Keratinocyte (primary cell): ENCODE data around the gene HS3ST1. TPM values are rescaled to one million over a fixed set of nuclear protein-coding genes. Genes with fewer than 3 reads are reported as not detected.

Experiments used
- DNase-seq: peaks from one replicate; pipeline ENCODE4 v3.0.0-alpha.2; 2011; ENCODE audit warnings: low read depth, missing footprints, low spot score
- FAIRE-seq: peaks from 2 replicates; lab custom pipeline; 2011; peaks lifted over from hg19 to GRCh38; lab: Jason Lieb, UNC
- H2AFZ ChIP-seq: 2 replicates; pipeline ENCODE4 v1.6.0; 2012; ENCODE audit warnings: low read length, control low read depth, inconsistent platforms; ENCODE audit not compliant: control insufficient read depth
- H3K27ac ChIP-seq: 2 replicates; pipeline ENCODE4 v1.5.1; 2011; ENCODE audit warnings: low read length; ENCODE audit not compliant: control insufficient read depth, insufficient read depth
- H3K27me3 ChIP-seq: 3 replicates; pipeline ENCODE4 v1.6.0; 2011; ENCODE audit warnings: low read length; ENCODE audit not compliant: control insufficient read depth, insufficient read depth; ENCODE audit errors: extremely low read depth
- H3K36me3 ChIP-seq, 2 experiments: 2 replicates in 1 of 2; 3 replicates in 1 of 2; pipeline ENCODE4 v1.5.1; 2011; ENCODE audit warnings: low read length in 2 of 2, mild to moderate bottlenecking in 1 of 2; ENCODE audit not compliant: control insufficient read depth in 2 of 2, insufficient read depth in 2 of 2; ENCODE audit errors: extremely low read depth in 1 of 2
- H3K4me1 ChIP-seq: 3 replicates; pipeline ENCODE4 v1.5.1; 2011; ENCODE audit warnings: low read length; ENCODE audit not compliant: control insufficient read depth, insufficient read depth; ENCODE audit errors: extremely low read depth
- H3K4me2 ChIP-seq: 3 replicates; pipeline ENCODE4 v1.6.0; 2011; ENCODE audit warnings: low read depth, low read length; ENCODE audit not compliant: control insufficient read depth, insufficient read depth; ENCODE audit errors: extremely low read depth
- H3K4me3 ChIP-seq, 3 experiments: fragments of 200-600 bp in 1 of 3; sonication (generic) in 1 of 3; 2 replicates in 2 of 3; 3 replicates in 1 of 3; pipeline ENCODE4 v1.5.1; 2011 to 2016; ENCODE audit warnings: low read length in 3 of 3, mild to moderate bottlenecking in 3 of 3, control low read depth in 2 of 3, inconsistent platforms in 1 of 3, low read depth in 1 of 3, mixed read lengths in 1 of 3, mixed run types in 1 of 3, moderate library complexity in 1 of 3; ENCODE audit not compliant: control insufficient read depth in 2 of 3, insufficient read depth in 2 of 3; ENCODE audit errors: extremely low read depth in 1 of 3
- H3K79me2 ChIP-seq: 2 replicates; pipeline ENCODE4 v1.6.0; 2012; ENCODE audit warnings: low read length; ENCODE audit not compliant: control insufficient read depth, insufficient read depth
- H3K9ac ChIP-seq: 3 replicates; pipeline ENCODE4 v1.6.0; 2011; ENCODE audit warnings: low read length; ENCODE audit not compliant: control insufficient read depth, insufficient read depth; ENCODE audit errors: extremely low read depth
- H3K9me1 ChIP-seq: 3 replicates; pipeline ENCODE4 v1.6.0; 2011; ENCODE audit warnings: low read length; ENCODE audit not compliant: control insufficient read depth, insufficient read depth; ENCODE audit errors: extremely low read depth
- H3K9me3 ChIP-seq: 2 replicates; pipeline ENCODE4 v1.5.1; 2012; ENCODE audit warnings: low read depth, low read length; ENCODE audit not compliant: control insufficient read depth
- H4K20me1 ChIP-seq: 3 replicates; pipeline ENCODE4 v1.6.0; 2011; ENCODE audit warnings: low read length; ENCODE audit not compliant: control insufficient read depth, insufficient read depth; ENCODE audit errors: extremely low read depth
- EZH2 ChIP-seq: IDR thresholded peaks from one replicate; pipeline ENCODE4 v1.6.1; 2012; ENCODE audit warnings: inconsistent platforms, mild to moderate bottlenecking, low read length, moderate library complexity
- dilution Hi-C: fragments of 300-500 bp; cut with MboI; formaldehyde crosslinking; loops from one replicate; pipeline ENCODE4 v1.7.0; 2020; ENCODE audit warnings: low sequenced_read_pairs; ENCODE audit not compliant: extremely low pct_ligation_motif_present
- polyA plus RNA-seq, 5 experiments: library from polyadenylated mRNA; depleted of rRNA in 3 of 5; stranded (reverse) in 3 of 5; stranded (forward) in 1 of 5; unstranded in 1 of 5; fragments of >200 nt; gene quantifications; 1 replicate in 1 of 5; 2 replicates in 3 of 5; 3 replicates in 1 of 5; pipeline versions ENCODE4 v1.2.1 to v1.2.3, GENCODE V29; 2011 to 2012; ENCODE audit warnings: missing spikeins in 2 of 5, low read depth in 1 of 5, low replicate concordance in 1 of 5
- TF ChIP-seq, protein P1 (sequence below), 3 experiments: IDR thresholded peaks in 1 of 3; conservative IDR thresholded peaks in 1 of 3; optimal IDR thresholded peaks in 1 of 3; 2 replicates in 2 of 3; 3 replicates in 1 of 3; pipeline versions ENCODE3 to v1.5.1; 2011; ENCODE audit warnings: low read length in 3 of 3, mild to moderate bottlenecking in 3 of 3, moderate library complexity in 2 of 3, control low read depth in 1 of 3, inconsistent platforms in 1 of 3; ENCODE audit not compliant: insufficient read depth in 2 of 3; ENCODE audit errors: extremely low read depth in 1 of 3

Gene HS3ST1
- polyA plus RNA-seq, 1 donor (not counting 4 experiments of a cell fraction or from before 2014, with no cell fraction given) = 2.0 TPM

DNA sequence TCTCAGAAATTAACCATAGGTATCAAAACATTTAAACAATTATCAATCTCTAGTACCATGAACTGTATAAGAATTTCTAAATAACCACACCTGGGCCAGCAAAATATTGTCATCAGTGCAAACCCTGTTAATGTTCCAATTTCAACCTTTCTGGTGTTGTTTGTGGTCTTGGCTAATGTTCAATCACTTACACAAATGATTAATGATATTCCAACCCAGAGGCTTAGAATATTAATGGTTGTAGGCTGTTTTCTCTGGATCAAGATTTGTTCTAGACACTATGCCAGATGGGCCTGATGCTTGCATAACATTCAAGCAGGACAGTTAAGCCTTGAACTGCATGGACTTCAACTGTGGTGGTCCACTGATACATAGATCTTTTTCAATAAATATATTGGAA lies 69.1 kb downstream of the HS3ST1 start:
- Histone ChIP-seq H3K36me3 (no peaks in the 10 kb centered on the region), H3K27ac (no peak overlapping the region), H2AFZ (no peak overlapping the region), H3K4me1 (no peaks in the 10 kb centered on the region), H3K27me3 (no peaks in the 10 kb centered on the region), H3K9me3 (no peaks in the 10 kb centered on the region), H3K4me2 (no peak overlapping the region), H4K20me1 (no peaks in the 10 kb centered on the region), H3K9ac (no peak overlapping the region), H3K79me2 (no peaks in the 10 kb centered on the region), H3K4me3 (no peak overlapping the region), H3K9me1 (no peaks in the 10 kb centered on the region)
- no peak for TF ChIP-seq EZH2
- TF ChIP-seq, protein P1, sequence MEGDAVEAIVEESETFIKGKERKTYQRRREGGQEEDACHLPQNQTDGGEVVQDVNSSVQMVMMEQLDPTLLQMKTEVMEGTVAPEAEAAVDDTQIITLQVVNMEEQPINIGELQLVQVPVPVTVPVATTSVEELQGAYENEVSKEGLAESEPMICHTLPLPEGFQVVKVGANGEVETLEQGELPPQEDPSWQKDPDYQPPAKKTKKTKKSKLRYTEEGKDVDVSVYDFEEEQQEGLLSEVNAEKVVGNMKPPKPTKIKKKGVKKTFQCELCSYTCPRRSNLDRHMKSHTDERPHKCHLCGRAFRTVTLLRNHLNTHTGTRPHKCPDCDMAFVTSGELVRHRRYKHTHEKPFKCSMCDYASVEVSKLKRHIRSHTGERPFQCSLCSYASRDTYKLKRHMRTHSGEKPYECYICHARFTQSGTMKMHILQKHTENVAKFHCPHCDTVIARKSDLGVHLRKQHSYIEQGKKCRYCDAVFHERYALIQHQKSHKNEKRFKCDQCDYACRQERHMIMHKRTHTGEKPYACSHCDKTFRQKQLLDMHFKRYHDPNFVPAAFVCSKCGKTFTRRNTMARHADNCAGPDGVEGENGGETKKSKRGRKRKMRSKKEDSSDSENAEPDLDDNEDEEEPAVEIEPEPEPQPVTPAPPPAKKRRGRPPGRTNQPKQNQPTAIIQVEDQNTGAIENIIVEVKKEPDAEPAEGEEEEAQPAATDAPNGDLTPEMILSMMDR (optimal IDR thresholded peaks at IDR 0.05 in 1 of 3, IDR thresholded peaks at IDR 0.05 in 1 of 3, conservative IDR thresholded peaks at IDR 0.05 in 1 of 3; ENCODE audit: extremely low read depth in 1 of 3, insufficient read depth in 2 of 3, low read length in 3 of 3) = no peak
- FAIRE-seq = no peak
- dilution Hi-C loops = no loop called here
- no peak for DNase-seq

DNA sequence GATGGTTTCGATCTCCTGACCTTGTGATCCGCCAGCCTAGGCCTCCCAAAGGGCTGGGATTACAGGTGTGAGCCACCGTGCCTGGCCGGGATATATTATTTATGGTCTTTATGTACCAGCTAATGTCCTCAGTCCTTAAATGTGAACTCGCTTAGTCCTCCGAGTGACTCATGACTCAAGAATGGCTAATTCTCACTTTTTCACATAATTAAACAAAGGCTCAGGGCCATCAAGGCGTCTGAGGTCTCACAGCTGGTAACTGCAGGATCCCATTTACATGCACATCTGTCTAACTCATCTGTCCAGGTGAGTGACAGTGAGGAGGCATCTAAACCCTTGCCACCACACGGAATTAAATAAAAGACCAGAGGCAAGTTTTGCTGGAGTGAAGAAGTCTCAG lies 73.5 kb downstream of the HS3ST1 start:
- H2AFZ ChIP-seq = no peak overlapping the region
- H3K27me3 ChIP-seq = peaks cover 2% of the 10 kb centered on the region
- no peaks in the 10 kb centered on the region for H3K9me1 ChIP-seq
- H3K4me2 ChIP-seq = no peak overlapping the region
- H3K9ac ChIP-seq = no peak overlapping the region
- FAIRE-seq = no peak
- no peak for DNase-seq
- H3K27ac ChIP-seq = no peak overlapping the region
- no peaks in the 10 kb centered on the region for H3K79me2 ChIP-seq
- no peaks in the 10 kb centered on the region for H4K20me1 ChIP-seq
- H3K9me3 ChIP-seq = no peaks in the 10 kb centered on the region
- no peak overlapping the region for H3K4me3 ChIP-seq
- no peaks in the 10 kb centered on the region for H3K36me3 ChIP-seq
- dilution Hi-C loops = no loop called here
- TF ChIP-seq, protein P1 (optimal IDR thresholded peaks at IDR 0.05 in 1 of 3, IDR thresholded peaks at IDR 0.05 in 1 of 3, conservative IDR thresholded peaks at IDR 0.05 in 1 of 3; ENCODE audit: extremely low read depth in 1 of 3, insufficient read depth in 2 of 3, low read length in 3 of 3) = no peak
- TF ChIP-seq EZH2 = no peak
- no peaks in the 10 kb centered on the region for H3K4me1 ChIP-seq
